K562 (cell line): ENCODE measurements around the gene FOXK2. TPM values are rescaled to one million over a fixed set of nuclear protein-coding genes. Genes with fewer than 3 reads are reported as not detected.

ENCODE experiments used
- HCFC1 ChIP-seq: IDR thresholded peaks from 2 replicates; pipeline ENCODE4 v1.6.1; 2012; ENCODE audit warnings: low read depth, low read length, improper control_type of control experiment
- RAD51 ChIP-seq: fragments of 450-650 bp; IDR thresholded peaks from 2 replicates; pipeline ENCODE4 v1.7.1; 2016; ENCODE audit warnings: low read depth, mild to moderate bottlenecking, borderline replicate concordance
- SRSF7 ChIP-seq: fragments of 200-400 bp; formaldehyde crosslinking; optimal IDR thresholded peaks from 2 replicates; pipeline ENCODE3; 2017; ENCODE audit warnings: mild to moderate bottlenecking, low read depth, low read length
- XRCC5 ChIP-seq: fragments of 200-400 bp; formaldehyde crosslinking; IDR thresholded peaks from 2 replicates; pipeline ENCODE4 v1.6.1; 2017; ENCODE audit warnings: low read depth, mild to moderate bottlenecking, low read length
- ZNF695 ChIP-seq: fragments of 450-650 bp; formaldehyde crosslinking; IDR thresholded peaks from 2 replicates; pipeline ENCODE4 v1.4.0; 2020; ENCODE audit warnings: mild to moderate bottlenecking, moderate library complexity
- polyA plus RNA-seq, 8 experiments: library from polyadenylated mRNA; depleted of rRNA in 4 of 8; stranded (reverse) in 5 of 8; unstranded in 3 of 8; fragments of >200 nt; fragmentation: Nextera tagmentation in 2 of 8; fragmentation: Illumina TruSeq in 1 of 8; extraction: Ambion mirVana in 2 of 8; extraction: Trizol in 1 of 8; gene quantifications; 2 replicates each; pipeline versions ENCODE4 v1.2.1 to v1.2.3, GENCODE V29; 2011 to 2014; ENCODE audit warnings: inconsistent platforms in 1 of 8, missing spikeins in 1 of 8
- total RNA-seq, 7 experiments: library from RNA; depleted of rRNA in 6 of 7; stranded (reverse); fragments of >200 nt in 6 of 7; fragmentation: Illumina TruSeq in 2 of 7; extraction: Trizol in 2 of 7; gene quantifications; 2 replicates each; pipeline versions ENCODE4 v1.2.1 to v1.2.3, GENCODE V29; 2011 to 2021; ENCODE audit warnings: low replicate concordance in 1 of 7
- TF ChIP-seq, protein P1 (sequence below): sonication (generic); formaldehyde crosslinking; IDR thresholded peaks from 2 replicates; pipeline ENCODE4 v1.4.0; 2020; ENCODE audit warnings: mild to moderate bottlenecking, missing genetic modification reagents
- TF ChIP-seq, protein P2 (sequence below), 2 experiments: fragments of 450-650 bp in 1 of 2; IDR thresholded peaks; 2 replicates each; pipeline ENCODE4 v1.6.1; 2011 to 2017; ENCODE audit warnings: low read depth in 2 of 2, antibody characterized with exemption in 1 of 2, borderline replicate concordance in 1 of 2, low read length in 1 of 2, mild to moderate bottlenecking in 1 of 2, mixed read lengths in 1 of 2; ENCODE audit not compliant: control insufficient read depth in 1 of 2

The FOXK2 gene
- total and polyA plus RNA-seq, 9 of the 15 experiments (the other 6 are each of a cell fraction or from before 2014, with no cell fraction given) = 3.0 to 86.0 (median 44.1) TPM

DNA sequence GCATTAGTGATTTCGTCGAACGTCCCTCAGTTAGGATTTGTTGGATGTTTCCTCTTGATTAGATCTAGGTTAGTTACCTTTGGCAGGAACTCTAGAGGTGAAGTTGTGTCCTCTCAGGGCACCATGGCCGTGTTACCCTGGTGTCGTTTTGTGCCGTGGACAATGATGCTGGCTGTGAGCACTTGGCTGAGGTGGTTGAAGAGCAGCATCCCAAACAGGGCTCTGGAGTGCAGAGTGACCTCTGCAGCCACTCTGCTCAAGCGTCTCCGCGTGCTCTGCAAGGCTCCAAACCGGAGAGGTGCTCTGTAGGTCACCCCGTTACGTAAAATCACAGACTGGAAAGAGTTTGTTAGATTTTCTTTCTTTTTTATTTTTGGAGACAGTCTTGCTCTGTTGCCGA, 33.0 kb downstream of the FOXK2 start (continued):
- TF ChIP-seq SRSF7 = no peak
- no peak for TF ChIP-seq RAD51
- TF ChIP-seq, protein P1, sequence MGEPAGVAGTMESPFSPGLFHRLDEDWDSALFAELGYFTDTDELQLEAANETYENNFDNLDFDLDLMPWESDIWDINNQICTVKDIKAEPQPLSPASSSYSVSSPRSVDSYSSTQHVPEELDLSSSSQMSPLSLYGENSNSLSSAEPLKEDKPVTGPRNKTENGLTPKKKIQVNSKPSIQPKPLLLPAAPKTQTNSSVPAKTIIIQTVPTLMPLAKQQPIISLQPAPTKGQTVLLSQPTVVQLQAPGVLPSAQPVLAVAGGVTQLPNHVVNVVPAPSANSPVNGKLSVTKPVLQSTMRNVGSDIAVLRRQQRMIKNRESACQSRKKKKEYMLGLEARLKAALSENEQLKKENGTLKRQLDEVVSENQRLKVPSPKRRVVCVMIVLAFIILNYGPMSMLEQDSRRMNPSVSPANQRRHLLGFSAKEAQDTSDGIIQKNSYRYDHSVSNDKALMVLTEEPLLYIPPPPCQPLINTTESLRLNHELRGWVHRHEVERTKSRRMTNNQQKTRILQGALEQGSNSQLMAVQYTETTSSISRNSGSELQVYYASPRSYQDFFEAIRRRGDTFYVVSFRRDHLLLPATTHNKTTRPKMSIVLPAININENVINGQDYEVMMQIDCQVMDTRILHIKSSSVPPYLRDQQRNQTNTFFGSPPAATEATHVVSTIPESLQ (CRISPR knock-in tag) = no peak
- no peak for TF ChIP-seq HCFC1
- TF ChIP-seq, protein P2, sequence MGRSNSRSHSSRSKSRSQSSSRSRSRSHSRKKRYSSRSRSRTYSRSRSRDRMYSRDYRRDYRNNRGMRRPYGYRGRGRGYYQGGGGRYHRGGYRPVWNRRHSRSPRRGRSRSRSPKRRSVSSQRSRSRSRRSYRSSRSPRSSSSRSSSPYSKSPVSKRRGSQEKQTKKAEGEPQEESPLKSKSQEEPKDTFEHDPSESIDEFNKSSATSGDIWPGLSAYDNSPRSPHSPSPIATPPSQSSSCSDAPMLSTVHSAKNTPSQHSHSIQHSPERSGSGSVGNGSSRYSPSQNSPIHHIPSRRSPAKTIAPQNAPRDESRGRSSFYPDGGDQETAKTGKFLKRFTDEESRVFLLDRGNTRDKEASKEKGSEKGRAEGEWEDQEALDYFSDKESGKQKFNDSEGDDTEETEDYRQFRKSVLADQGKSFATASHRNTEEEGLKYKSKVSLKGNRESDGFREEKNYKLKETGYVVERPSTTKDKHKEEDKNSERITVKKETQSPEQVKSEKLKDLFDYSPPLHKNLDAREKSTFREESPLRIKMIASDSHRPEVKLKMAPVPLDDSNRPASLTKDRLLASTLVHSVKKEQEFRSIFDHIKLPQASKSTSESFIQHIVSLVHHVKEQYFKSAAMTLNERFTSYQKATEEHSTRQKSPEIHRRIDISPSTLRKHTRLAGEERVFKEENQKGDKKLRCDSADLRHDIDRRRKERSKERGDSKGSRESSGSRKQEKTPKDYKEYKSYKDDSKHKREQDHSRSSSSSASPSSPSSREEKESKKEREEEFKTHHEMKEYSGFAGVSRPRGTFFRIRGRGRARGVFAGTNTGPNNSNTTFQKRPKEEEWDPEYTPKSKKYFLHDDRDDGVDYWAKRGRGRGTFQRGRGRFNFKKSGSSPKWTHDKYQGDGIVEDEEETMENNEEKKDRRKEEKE (IDR thresholded peaks at IDR 0.05; ENCODE audit: borderline replicate concordance in 1 of 2, control insufficient read depth in 1 of 2, low read depth in 2 of 2, low read length in 1 of 2) = no peak
- no peak for TF ChIP-seq ZNF695 (CRISPR knock-in tag)
- TF ChIP-seq XRCC5 = no peak
